Melanocyte of skin (primary cell): ENCODE data around the gene ZNF526. TPM values are rescaled to one million over a fixed set of nuclear protein-coding genes. Genes with fewer than 3 reads are reported as not detected.

ENCODE experiments used
- total RNA-seq, 2 donors: library from RNA; depleted of rRNA; stranded (reverse); fragments of >200 nt; gene quantifications; 2 replicates each; pipeline ENCODE4 v1.2.3, GENCODE V29; 2012

ZNF526 gene, protein sequence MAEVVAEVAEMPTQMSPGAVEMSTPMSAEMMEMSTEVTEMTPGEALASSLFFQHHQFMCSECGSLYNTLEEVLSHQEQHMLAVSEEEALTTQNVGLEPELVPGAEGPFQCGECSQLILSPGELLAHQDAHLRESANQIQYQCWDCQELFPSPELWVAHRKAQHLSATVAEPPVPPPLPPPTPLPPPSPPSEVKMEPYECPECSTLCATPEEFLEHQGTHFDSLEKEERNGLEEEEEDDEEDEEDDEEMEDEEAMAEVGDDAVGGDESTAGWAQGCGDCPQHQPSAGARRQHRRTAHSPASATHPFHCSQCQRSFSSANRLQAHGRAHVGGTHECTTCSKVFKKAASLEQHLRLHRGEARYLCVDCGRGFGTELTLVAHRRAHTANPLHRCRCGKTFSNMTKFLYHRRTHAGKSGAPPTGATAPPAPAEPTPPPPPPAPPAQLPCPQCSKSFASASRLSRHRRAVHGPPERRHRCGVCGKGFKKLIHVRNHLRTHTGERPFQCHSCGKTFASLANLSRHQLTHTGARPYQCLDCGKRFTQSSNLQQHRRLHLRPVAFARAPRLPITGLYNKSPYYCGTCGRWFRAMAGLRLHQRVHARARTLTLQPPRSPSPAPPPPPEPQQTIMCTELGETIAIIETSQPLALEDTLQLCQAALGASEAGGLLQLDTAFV
- 10 to 100 TPM in 1 of 2 donors, 1 to 10 TPM in 1; 10.0 to 16.0 TPM for total RNA-seq

DNA sequence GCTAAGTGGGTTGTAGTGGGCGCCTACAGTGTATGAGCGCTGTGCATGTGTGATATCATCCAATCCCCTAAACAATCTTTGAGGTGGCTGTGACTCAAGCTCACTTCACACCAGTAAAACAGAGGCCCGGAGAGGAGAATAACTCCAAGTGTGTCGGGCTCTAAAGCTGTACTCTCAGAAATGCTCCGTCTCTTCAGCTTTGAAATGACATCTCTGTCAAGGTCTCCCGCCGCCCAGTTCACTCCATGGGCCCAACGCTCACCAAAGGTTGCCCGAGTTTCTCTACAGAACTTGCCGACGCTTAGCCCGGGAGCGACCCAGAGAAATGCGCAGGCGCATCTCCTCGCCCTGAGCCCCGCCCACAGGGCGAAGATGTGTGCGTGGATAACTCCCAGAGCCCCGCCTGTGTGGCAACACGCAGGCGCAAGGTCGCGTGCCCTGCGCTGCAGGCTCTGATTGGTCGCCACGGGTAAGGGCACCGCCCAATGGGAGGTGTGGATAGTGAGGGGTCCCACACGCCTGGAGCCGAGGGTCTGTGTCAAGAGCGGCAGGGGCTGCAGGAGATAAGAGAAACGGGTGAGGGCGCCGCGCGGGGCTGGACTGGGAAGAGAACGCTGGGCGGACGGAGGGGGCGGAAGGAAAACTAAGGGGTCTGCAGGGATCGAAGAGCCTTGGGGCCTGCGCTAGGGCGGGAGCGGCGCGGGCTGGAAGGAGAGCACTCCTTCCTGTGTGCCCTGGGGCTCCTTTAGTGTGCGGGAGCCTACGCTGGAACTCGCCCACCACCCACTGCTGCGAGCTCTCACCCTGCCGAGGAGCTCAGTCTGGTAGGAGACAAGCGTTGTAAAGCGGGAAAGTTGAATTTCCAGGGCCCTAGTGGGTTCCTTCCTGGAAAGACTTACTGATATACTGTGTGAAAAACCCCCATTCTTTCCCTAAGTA is at the start of gene ZNF526:
ZNF526 (plus strand) TSS at position 501 of the 939 bp plus-strand sequence. CDS start 4,092 bp downstream, outside the sequence.

DNA sequence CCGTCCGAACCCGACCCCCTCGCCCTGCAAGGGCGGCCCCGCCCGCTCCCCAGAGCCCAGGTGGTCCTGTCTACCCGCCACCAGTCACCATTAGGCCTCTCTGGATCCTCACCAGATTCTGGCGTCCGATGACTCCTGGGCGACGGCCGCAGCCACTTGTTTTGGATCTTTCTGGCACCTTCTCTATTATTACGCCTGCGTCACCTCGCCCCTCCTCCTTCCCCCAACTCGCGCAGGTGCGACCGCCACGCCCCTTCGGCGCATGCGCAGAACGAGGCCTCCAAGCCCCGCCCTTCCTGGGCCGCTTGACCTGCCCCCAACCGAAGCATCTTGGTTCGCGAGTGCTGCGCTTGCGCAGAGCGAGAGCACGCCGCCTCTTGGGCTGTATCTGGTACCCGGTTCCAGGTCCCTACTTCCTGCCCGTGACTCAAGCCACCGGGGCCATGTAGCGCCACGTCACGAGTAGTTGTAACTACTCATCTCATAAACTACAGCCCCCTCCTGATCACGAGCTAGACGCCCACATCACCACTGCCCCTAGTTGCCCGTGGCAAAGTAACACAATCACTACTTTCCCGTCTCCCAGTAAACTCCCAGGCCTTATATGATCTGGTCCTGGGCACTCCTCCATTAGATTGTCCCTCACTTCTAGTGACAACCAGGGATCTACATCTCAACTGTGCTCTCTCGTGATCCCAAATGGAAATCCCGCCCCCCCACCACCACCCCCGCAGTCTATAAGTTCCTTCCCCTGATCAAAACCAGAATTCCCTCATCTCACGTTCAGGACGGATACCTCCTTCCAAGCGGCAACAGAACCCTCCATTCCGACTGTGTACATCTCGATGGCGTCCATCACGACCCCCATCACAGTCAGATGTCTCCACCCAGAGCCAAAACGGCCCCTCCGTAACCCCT is 2.3 kb upstream of the ZNF526 start, which contains the start of gene DEDD2:
DEDD2 (minus strand) TSS at position 158 of the 918 bp plus-strand sequence. CDS start 670 bp downstream, outside the sequence.

DNA sequence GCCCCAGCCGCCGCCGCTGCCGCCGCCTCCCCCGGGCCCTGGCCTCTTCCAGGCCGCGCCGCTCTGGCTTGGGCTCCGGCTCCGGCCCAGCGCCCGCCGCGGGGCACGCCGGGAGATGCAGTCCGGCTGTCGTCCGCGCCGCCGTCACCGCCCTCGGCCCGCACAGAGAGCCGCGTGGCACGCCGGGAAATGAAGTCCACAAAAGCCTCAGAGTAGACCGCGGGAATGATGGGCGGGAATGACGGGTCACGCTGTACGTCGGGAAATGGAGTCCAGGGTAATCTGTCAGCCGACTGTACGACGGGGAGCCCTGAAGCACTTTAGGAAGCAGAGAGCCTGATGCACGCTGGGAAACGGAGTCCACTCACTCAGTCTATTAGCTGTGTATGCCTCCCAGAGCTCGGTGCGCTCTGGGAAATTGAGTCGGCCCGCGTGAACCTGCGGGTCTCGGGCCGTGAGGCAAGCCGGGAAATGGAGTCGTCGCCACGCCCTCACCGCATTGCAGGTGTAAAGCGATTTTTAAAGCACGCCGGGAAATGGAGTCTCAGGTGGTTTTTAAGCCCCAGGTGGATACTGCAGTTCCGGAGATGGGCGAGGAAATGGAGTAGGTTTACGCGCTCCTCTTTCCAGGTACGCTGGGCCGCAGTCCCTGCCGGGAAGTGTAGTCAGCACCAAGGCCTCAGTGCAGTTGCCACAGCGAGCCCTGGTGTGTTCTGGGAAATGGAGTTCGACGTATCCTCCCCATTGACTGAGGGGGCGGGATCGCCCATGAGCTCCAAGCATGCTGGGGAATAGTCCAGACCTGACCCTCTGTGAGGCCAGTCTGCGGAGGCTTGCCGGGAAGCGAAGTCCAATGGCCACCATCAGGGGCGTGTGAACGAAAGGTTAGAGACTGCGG is 22.6 kb downstream of the ZNF526 start, which contains the start of gene GSK3A:
GSK3A (minus strand) TSS at position 91 of the 898 bp plus-strand sequence. CDS start 137 bp downstream, outside the sequence.

DNA sequence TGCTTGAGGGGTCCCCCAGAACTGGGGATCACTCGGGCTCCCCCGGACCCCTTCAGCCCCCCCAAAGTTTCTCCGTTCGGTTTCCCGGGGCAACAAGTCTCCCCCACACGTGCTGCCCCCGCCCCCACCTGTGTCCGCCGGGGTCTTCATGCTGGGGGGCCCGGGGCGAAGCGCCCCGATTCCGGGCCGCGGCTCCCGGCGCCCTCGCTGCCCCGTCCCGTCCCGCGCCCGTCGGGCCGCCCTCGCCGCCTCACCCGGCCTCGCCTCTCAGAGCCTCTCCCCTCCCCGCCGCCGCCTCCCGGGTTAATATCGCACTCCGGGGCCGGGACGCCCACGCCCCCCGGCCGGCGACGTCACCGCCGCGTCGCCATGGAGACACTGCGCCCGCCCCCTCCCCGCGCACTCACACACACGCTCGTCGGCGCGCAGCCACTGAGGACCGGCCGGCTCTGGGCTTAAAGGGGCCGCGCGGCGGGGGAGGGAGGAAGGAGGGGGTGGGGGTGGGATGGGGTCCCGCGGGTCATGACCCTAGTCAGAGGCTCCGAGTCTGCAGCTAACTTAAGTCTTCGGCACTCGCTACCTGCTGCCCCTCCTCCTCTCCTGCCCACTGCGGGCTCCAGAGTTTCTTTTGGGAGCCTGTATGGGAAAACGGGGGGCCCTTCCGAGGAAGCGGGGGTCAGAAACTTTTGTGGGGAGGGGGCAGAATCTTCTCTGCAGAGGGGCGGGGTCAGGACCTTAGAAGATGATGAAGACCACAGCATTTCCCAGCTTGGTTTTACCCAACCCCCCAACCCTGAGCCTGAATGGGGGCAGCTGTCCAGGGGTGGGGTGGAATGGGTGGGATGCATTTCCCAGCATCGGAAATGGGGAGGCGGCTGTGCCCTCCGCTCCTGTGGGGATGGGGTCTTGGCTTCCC is 35.0 kb downstream of the ZNF526 start, which contains the start of gene ERF:
ERF (minus strand) TSS at position 279 of the 916 bp plus-strand sequence; CDS start at position 150, 129 bp downstream.

DNA sequence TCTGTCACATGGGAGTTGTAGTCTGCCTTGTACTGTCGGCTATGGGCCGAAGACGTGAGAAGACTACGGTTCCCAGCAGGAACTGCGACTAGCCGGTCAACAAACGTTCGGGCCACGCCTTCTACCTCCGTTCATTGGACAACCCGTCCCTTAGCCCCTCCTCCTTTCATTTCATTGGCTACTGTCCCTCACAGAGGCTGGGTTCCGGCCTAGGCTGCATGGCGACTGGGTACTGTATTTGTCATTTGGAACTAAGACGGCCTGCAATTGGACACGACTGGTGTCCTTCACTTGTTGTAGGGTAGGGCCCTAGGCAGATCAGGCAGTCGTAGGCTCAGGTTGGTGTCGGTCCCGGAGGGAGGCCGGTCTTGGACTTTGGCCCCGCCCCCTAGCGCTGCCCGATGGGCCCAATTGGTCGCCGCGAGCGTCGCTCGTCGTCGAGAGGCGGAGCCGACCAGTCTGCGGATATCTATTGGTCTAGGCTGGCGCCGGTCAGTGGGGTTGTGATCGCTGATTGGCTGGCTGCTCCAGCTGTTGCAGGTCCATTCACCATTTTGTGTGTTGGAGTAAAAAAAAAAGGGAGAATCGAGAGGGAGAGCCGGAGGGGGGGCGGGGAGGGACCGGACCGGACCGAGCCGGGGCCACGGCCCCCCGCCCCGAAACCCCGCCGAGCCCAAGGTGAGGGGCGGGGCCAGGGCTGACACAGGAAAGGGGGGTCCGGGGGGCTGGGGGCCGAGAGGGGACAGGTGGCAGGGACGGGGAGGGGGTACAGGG is 48.8 kb downstream of the ZNF526 start, which contains the start of gene CIC:
CIC (plus strand) TSS at position 549 of the 774 bp plus-strand sequence. CDS start 2,532 bp downstream, outside the sequence.

Other genes with a start within 250 kb of the ZNF526 start
- gene ATP1A3, start 226.1 kb upstream of the ZNF526 start, total RNA-seq = not detected
- gene GRIK5, start 150.1 kb upstream of the ZNF526 start, total RNA-seq = under 1 TPM in 1 of 2 donors, not detected in 1; under 0.01 TPM
- gene ZNF574, start 144.1 kb upstream of the ZNF526 start, total RNA-seq = 10 to 100 TPM; 16.9 to 22.3 TPM
- under 1 TPM in 1 of 2 donors, not detected in 1; under 0.01 TPM for gene POU2F2, start 87.9 kb upstream of the ZNF526 start, total RNA-seq
- gene DEDD2, start 2.6 kb upstream of the ZNF526 start, total RNA-seq = 10 to 100 TPM; 13.4 to 19.0 TPM
- 10 to 100 TPM; 25.5 to 36.6 TPM for gene GSK3A, start 22.3 kb downstream of the ZNF526 start, total RNA-seq
- 10 to 100 TPM; 37.9 to 42.3 TPM for gene ERF, start 34.8 kb downstream of the ZNF526 start, total RNA-seq
- 10 to 100 TPM; 22.3 to 34.4 TPM for gene CIC, start 48.9 kb downstream of the ZNF526 start, total RNA-seq
- under 1 TPM in 1 of 2 donors, not detected in 1; 1.00 TPM for gene PRR19, start 81.8 kb downstream of the ZNF526 start, total RNA-seq
- 10 to 100 TPM; 32.0 to 47.0 TPM for gene PAFAH1B3, start 82.3 kb downstream of the ZNF526 start, total RNA-seq
- gene TMEM145, start 93.0 kb downstream of the ZNF526 start, total RNA-seq = 1 to 10 TPM in 1 of 2 donors, under 1 TPM in 1; under 0.01 to 3.7 TPM
- gene MEGF8, start 105.3 kb downstream of the ZNF526 start, total RNA-seq = 10 to 100 TPM; 17.6 to 20.3 TPM
- under 1 TPM in 1 of 2 donors, not detected in 1; 0.67 TPM for gene CNFN, start 170.0 kb downstream of the ZNF526 start, total RNA-seq
- gene LIPE, start 207.1 kb downstream of the ZNF526 start, total RNA-seq = 10 to 100 TPM; 11.7 to 27.0 TPM
- gene CXCL17, start 222.6 kb downstream of the ZNF526 start, total RNA-seq = not detected